Embryonic facial prominence (tissue), 1 donor: ENCODE measurements around the gene WSCD1.

Experiments
- DNase-seq: peaks from one replicate; pipeline ENCODE4 v3.0.0-alpha.2; 2016; ENCODE audit errors: extremely low spot score

Gene WSCD1

DNA sequence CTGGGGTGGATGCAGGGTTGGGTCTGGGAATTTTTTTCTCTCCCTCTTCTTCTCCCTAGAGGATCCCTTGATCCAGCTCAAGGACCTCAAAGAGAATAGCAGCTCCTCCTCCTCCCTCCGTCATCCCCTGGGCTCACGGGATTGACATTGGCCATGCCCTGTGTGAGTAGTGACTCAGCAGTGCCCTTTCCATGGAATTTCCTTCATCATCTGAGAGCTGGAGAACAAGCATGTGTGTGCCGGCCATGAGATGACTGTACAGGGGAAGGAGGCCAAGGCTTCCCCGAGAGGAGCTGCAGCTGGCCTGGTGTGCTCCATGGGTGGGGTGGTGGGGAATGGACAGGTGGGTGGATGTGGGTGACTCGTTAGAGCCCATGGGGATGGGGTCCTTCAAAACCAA, 8.9 kb upstream of the WSCD1 start:
- no peak for DNase-seq

GRCh38 chr17:6064868-6065267, 5.3 kb upstream of the WSCD1 start:
- DNase-seq = no peak

DNA sequence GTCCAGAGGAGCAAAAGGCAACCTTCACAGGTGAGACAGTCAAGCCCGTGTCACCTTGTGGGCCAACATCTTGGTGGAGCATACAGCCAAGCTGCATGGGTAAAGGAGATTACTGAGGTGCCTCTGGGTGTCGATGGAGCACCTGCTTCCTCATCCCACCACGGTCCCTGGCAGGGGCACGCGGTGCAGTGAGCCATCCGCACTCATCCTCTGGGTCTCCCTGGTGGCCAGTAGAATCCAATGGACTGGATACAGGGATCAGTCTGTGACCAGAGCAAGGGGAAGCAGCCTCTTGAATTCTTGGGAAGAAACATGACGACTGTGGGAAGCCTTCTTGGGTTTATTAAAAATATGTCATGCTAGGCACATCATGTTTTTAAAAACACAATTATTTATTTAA, 4.8 kb upstream of the WSCD1 start:
- DNase-seq = no peak

GRCh38 chr17:6066183-6066948, 3.8 kb upstream of the WSCD1 start:
- no peak for DNase-seq

GRCh38 chr17:6067060-6067459, 3.1 kb upstream of the WSCD1 start:
- no peak for DNase-seq

- no peak for DNase-seq
Observed at GRCh38 chr17:6070430-6070912, 292 bp downstream of the WSCD1 start.

GRCh38 chr17:6070913-6071511, 833 bp downstream of the WSCD1 start:
- no peak for DNase-seq

DNA sequence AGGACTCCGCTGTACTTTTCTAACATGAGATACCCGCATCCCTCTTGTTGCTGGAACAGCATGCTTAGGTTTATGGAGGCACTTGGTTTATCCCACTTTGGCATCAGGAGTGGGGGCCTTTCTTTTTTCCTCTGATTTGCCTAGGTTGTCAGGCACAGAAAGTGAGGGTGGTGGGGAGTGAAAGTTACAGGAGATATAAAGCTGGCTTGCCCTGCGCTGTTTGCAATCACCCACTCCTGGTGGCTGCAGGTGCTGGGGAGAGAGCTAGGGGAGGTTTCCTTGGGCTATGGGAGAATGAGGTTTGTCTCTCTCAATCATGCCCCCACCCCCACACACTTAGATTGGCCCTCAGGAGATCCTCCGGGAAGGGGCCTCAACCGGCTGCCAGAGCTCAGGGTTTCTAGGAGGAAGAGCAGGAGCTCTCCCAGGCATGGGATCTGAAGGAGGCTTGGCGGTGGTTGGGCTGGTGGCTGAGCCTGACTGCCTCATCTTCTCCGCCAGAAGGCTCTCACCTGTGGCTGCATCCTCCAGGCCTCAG, 1.4 kb downstream of the WSCD1 start:
- no peak for DNase-seq

DNA sequence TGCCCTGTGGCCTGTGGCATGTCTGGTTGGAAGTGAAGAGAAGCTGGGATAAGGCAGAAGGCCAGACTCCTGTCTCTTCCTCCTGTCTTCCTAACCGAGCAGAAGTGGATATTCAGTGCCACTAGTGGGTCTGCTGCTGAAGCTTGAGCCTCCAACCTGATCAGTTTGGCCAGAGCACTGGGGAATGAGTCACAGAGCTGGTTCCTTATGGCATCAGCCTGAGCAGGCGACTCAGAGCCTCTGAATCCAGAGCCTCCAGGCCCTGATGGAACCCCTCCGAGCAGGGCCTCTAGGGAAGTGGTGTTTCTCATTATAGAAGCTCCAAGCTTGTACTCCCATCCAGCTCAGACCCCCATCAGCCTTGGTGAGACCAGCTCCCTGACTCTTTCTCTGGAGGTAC, 2.0 kb downstream of the WSCD1 start:
- DNase-seq = no peak

DNA sequence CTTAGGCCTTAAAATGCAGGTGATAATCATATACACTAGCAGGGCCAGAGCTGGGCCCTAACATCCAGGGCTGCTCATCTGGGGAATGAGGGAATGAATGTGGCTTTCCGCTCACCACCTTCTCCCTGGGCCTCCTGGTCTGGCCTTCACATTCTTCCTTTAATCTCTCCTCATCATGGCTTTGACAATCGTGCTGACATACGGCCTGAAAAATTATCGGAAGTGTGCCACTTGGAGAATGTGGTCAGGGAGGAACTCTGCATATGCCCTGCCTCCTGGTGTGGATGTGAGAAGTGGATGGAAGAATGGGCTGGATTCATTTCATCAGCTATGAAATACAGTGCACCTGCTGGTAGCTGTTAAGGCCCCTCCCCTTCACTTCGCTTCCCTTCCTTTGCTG, 2.4 kb downstream of the WSCD1 start:
- no peak for DNase-seq

DNA sequence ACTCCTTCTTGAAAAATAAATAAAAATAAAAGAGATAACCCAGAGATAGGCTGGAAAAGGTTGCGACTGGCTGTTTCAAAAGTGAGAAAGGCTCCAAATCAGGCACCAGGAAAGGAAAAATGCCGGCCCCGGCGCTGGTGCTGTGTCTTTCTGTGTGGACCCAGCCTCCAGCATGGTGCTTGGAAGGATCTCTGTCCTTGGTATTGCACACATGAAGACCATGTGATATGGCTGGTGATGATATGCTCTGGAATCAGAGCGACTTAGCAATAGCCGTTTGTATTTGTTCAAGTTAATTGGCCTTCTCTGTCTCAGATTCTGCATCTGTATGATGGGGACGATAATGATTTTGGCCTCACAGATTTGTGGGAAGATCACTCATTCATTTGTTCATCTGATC, 3.4 kb downstream of the WSCD1 start:
- no peak for DNase-seq

DNA sequence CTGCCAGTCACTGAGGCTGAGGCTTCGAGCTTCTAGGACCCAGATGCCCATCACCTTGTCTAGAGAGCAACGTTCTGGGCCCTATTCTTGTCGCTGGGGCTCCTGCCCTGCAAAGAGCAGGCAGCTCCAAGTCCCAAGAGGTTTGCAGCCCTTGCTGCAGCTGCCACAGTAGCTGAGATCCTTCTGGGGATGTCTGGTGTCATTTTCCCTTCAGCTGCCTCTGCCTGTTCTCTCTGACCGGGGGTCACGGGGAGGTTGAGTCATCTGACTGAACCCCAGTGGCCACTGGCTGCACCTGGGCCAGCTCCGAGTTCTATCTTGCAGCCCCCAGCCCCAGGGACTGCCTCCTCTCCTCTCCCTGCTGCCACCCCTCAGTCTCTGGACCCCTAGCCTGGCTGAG, 4.9 kb downstream of the WSCD1 start:
- no peak for DNase-seq

GRCh38 chr17:6075845-6076244, 5.7 kb downstream of the WSCD1 start:
- DNase-seq = no peak

- no peak for DNase-seq
Observed at GRCh38 chr17:6077752-6078151, 7.6 kb downstream of the WSCD1 start.

DNA sequence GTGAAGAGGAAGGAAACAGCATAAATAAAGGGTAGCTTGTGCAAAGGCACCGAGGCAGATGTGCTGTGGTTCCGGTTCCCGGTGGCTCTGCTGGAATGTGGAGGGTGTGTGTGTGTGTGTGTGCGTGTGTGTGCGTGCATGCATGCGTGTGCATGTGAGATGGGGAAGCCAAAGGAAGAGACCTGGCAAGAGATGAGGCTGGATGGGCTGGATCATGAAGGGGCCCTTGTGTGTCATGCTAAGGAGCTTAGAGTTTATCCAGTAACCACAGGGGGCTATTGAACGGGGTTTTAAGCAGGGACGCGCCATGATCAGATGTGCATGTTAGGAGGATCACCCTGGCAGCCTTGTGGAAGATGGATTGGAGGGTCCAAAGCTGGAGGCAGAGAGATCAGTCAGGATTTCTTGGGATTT, 8.3 kb downstream of the WSCD1 start:
- DNase-seq = no peak

DNA sequence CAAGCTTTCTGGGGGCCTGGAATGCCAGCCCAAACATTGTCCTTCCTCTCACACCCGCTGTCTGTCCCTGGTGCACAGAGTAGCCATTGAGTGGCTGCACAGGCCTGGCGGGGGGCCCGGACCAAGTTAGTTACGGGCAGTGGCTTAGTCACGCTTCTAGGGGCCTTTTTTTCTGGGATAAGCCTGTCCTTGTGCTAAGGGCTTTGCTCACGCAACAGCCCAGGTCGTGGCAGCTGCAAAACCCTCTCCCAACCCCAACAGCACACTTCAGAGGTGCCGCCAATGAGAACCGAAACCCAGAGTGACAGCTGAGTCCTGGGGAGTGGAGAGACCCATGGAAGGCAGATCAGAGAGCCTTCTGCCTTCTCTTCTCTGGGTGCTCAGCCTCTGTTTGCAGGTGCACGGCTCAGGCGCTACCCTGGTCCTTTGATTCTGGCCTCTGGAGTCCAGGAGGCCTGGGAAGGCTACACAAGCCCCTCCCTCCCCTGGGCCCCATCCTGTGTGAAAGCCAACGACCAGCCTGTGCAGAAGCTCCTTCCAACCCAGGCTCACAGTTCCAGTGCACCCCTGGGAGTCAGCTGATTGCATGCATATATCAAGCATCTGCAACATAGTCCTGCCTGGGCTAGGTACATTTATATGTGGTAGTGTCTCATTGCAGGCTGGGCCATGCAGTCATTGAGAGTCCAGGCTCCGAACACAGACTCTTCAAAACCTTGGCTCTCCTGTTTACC, 9.1 kb downstream of the WSCD1 start:
- DNase-seq = no peak

- DNase-seq = no peak
Observed at GRCh38 chr17:6079960-6080359, 9.8 kb downstream of the WSCD1 start.

- no peak for DNase-seq
Observed at GRCh38 chr17:6080711-6081430, 10.7 kb downstream of the WSCD1 start.

DNA sequence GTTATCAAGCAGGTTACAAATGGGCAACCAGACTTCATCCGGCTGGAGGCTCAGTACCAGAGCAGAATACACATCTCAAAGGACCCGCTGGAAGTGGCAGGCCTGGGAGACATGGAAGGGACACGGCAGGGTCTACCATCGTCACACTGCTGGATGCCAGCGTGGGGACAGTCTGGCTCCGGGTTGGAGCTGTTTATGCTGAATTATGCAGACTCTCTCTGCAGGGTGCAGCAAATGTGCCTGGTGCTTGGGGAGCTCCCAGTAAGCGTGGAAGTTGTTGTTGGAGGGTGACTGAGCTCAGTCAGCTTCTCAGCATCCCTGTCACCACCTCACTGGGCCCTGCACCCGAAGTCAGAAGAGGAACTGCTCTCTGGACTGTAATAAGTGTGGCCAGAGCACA, 12.2 kb downstream of the WSCD1 start:
- no peak for DNase-seq

DNA sequence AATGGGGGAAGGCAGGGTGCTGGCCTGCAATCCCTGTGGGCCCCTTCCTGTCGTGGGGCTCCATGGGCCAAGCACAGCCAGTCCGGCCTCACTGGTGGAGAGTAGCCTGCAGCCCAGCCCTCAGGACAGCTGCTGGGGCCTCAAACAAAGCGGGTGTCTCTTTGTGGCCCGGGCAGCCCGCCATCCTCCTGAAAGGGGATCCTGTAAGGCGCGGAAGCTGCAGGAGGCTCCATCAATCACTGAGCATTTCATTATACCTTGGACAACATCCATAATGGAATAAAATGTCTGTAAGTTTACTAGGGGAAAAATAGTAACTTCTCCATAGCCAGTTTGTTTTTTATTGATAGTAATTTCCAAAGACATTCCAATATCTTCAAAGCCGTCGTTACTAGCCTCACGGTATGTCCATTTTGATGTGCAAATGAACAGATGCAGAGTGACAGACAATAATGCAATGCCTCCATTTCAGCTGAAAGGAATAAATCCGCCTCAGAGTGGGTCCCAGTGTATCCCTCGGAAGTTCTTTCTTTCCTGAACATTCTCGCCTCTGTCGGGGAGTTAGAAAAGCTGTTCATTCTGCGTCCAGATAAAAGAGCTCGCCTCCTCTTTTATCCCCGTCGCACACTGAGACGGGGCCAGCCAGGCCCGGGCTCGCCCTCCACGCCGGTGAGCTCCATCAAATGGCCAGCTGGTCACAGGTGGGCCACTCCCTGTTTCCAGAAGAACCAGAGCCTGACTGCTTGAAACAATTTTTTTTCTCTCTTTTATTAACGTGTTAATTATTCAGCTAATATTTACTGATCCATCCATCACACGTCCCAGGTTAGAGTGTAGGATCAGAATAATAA, 14.4 kb downstream of the WSCD1 start:
- no peak for DNase-seq

DNA sequence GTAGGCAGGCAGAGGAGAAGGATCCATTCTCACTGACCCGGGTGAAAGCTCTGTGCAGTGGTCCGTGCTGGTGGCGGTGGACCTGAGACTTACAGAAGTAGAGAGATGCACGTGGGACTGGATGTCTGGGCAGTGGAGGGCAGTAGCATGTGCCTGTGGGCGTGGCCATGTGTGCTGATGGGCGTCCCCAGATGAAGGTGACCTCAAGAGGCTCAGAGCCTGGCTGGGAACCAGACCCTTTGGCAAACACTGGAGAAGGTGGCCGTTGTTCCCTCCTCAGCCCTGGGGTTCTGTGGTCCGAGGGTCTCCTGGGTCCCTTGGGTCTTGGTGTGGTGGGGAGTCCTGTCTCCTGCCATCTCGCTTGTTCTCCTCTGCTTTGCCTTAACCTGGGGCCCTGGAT, 15.6 kb downstream of the WSCD1 start:
- no peak for DNase-seq
